Peyer's patch (tissue), 4 donors: ENCODE results near the gene TBC1D2B. TPM values are rescaled to one million over a fixed set of nuclear protein-coding genes. Genes with fewer than 3 reads are reported as not detected.
"Not testable (repeated sequence)": the region's sequence is repeated elsewhere in the genome, so short reads cannot be mapped to it uniquely, and the experiment has no call there.

ENCODE experiments used
- DNase-seq, 3 donors: peaks; one replicate each; pipeline ENCODE4 v3.0.0-alpha.2; 2017 to 2019
- H3K27ac ChIP-seq, 4 donors: fragments of 200-600 bp; sonication (generic); one replicate each; pipeline ENCODE4 v1.5.1; 2016 to 2019
- H3K27me3 ChIP-seq, 2 donors: fragments of 200-600 bp; sonication (generic); one replicate each; pipeline ENCODE4 v1.5.1; 2019
- H3K36me3 ChIP-seq, 3 donors: fragments of 200-600 bp; sonication (generic); one replicate each; pipeline ENCODE4 v1.5.1; 2016 to 2019
- H3K4me1 ChIP-seq, 4 donors: fragments of 200-600 bp; sonication (generic); one replicate each; pipeline ENCODE4 v1.5.1; 2016 to 2019
- H3K4me3 ChIP-seq, 4 donors: fragments of 200-600 bp; sonication (generic); 1 replicate in 3 of 4; 2 replicates in 1 of 4; pipeline ENCODE4 v1.5.1; 2016 to 2019; ENCODE audit warnings: mild to moderate bottlenecking in 1 of 4
- H3K9me3 ChIP-seq, 4 donors: fragments of 200-600 bp; sonication (generic); one replicate each; pipeline ENCODE4 v1.5.1; 2016 to 2019; ENCODE audit warnings: mild to moderate bottlenecking in 1 of 4
- POLR2A ChIP-seq, 2 donors: fragments of 450-650 bp; IDR thresholded peaks; one replicate each; pipeline ENCODE4 v1.5.1; 2017; ENCODE audit warnings: antibody characterized with exemption in 2 of 2, mild to moderate bottlenecking in 2 of 2, moderate library complexity in 2 of 2
- total RNA-seq, 4 donors: library from RNA; depleted of rRNA; stranded (reverse); fragments of >200 nt; gene quantifications; one replicate each; pipeline ENCODE4 v1.1.0, GENCODE V29; 2016
- TF ChIP-seq, protein P1 (sequence below), 6 experiments: fragments of 450-650 bp in 4 of 6; fragments of 200-600 bp in 2 of 6; sonication (generic) in 1 of 6; IDR thresholded peaks; one replicate each; pipeline ENCODE4 v1.5.1; 2017 to 2019; ENCODE audit warnings: antibody characterized with exemption in 6 of 6, mild to moderate bottlenecking in 3 of 6, moderate library complexity in 1 of 6

TBC1D2B gene
- total RNA-seq, 4 donors from 2014 or later, result 52.9 to 94.9 (median 72.4) TPM

- Histone ChIP-seq H3K27ac (peak overlapping the region; percentile 55 to 80 (median 74)), H3K4me1 (peaks cover 0 to 45% (median 15%) of the 10 kb centered on the region in 4 donors), H3K27me3 (no peaks in the 10 kb centered on the region), H3K36me3 (peaks cover 0 to 19% (median 0%) of the 10 kb centered on the region in 3 donors), H3K9me3 (no peaks in the 10 kb centered on the region), H3K4me3 (no peak overlapping the region)
- peak in 2 of 3 donors; percentile 38 to 61 for DNase-seq
- TF ChIP-seq, protein P1, sequence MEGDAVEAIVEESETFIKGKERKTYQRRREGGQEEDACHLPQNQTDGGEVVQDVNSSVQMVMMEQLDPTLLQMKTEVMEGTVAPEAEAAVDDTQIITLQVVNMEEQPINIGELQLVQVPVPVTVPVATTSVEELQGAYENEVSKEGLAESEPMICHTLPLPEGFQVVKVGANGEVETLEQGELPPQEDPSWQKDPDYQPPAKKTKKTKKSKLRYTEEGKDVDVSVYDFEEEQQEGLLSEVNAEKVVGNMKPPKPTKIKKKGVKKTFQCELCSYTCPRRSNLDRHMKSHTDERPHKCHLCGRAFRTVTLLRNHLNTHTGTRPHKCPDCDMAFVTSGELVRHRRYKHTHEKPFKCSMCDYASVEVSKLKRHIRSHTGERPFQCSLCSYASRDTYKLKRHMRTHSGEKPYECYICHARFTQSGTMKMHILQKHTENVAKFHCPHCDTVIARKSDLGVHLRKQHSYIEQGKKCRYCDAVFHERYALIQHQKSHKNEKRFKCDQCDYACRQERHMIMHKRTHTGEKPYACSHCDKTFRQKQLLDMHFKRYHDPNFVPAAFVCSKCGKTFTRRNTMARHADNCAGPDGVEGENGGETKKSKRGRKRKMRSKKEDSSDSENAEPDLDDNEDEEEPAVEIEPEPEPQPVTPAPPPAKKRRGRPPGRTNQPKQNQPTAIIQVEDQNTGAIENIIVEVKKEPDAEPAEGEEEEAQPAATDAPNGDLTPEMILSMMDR (IDR thresholded peaks at IDR 0.05), result no peak
- no peak for TF ChIP-seq POLR2A (IDR thresholded peaks at IDR 0.05)
These were observed 84.1 kb downstream of the TBC1D2B start for GRCh38 chr15:77993374-77993911.

GRCh38 chr15:77992356-77993222 lies 84.9 kb downstream of the TBC1D2B start:
- Histone ChIP-seq H3K36me3 (peaks cover 0 to 10% (median 0%) of the 10 kb centered on the region in 3 donors), H3K27ac (peak overlapping the region in 3 of 4 donors; percentile 46 to 72 (median 57)), H3K4me1 (peaks cover 0 to 45% (median 15%) of the 10 kb centered on the region in 4 donors), H3K27me3 (no peaks in the 10 kb centered on the region), H3K9me3 (no peaks in the 10 kb centered on the region), H3K4me3 (no peak overlapping the region)
- peak in 1 of 3 donors; percentile 46 for DNase-seq
- TF ChIP-seq, protein P1 (IDR thresholded peaks at IDR 0.05), result no peak
- TF ChIP-seq POLR2A (IDR thresholded peaks at IDR 0.05), result no peak

GRCh38 chr15:77991658-77992201 lies 85.8 kb downstream of the TBC1D2B start:
- not testable (repeated sequence) for H3K27me3 ChIP-seq, H3K9me3 ChIP-seq, H3K4me3 ChIP-seq, H3K36me3 ChIP-seq
- Histone ChIP-seq H3K4me1 (peaks cover 0 to 51% (median 15%) of the 10 kb centered on the region in 4 donors), H3K27ac (peak overlapping the region in 3 of 4 donors; percentile 46 to 70 (median 57))
- DNase-seq, result peak in 1 of 3 donors; percentile 22

DNA sequence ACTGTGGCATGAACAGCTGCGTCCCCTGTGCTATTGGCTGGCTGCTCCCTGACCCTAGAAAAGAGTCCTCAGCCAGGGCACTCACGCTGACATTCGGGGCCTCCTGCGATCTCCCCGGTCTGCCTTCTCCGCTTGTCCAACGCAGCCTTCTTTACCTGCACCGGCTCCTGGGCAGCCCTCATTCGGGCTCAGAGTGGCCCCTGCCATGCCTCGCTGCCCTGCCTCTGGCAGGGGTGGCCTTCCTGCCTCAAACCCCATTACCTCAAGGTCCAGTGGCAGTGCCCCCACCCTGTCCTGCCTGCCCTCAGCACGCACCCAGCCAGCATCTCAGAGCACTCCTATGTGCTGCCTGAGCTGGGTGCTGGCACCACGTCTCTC lies 86.5 kb downstream of the TBC1D2B start:
- no peak overlapping the region for H3K4me3 ChIP-seq
- H3K9me3 ChIP-seq, result no peaks in the 10 kb centered on the region
- H3K27me3 ChIP-seq, result no peaks in the 10 kb centered on the region
- DNase-seq, result no peak
- peaks cover 0 to 51% (median 15%) of the 10 kb centered on the region in 4 donors for H3K4me1 ChIP-seq
- H3K27ac ChIP-seq, result peak overlapping the region in 3 of 4 donors; percentile 27 to 70 (median 46)
- no peak for TF ChIP-seq POLR2A (IDR thresholded peaks at IDR 0.05)
- TF ChIP-seq, protein P1 (IDR thresholded peaks at IDR 0.05), result no peak
- no peaks in the 10 kb centered on the region for H3K36me3 ChIP-seq

DNA sequence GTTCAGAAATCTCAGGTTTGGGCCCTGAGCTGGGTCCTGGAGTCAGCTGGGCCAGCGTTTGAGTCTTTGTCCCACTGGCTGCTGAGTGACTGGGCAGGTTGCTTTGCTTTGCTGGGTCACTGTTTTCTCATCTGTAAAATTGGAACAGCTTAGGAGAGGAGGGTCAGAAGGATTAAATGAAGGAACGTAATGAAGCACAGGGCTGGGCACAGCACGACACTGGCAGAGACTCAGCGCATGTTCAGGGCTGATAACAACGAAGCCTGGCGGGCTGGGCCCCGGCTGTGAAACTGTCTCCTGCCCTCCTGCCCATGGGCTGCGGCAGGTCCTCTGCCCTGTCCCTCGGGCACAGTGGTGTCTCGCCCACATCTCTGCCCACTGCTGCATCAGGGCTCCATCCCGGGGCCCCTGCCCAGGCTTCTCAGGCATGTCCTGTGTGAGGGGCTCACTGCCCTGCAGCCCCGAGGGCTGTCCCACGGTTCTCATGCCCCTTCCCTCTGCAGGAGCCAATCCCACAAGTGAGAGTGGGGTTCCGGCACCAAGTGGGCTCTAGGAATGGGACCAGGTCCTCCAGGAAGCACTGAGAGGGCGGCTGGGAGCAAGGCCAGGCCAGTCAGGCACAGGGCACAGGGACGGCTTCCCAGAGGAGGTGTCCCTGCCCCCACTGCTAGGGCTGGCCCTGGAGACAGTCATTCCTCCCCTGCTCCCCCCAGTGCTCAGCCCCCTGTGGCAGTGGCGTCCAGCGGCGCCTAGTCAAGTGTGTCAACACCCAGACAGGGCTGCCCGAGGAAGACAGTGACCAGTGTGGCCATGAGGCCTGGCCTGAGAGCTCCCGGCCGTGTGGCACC lies 88.0 kb downstream of the TBC1D2B start:
- Histone ChIP-seq H3K4me1 (peaks cover 0 to 51% (median 15%) of the 10 kb centered on the region in 4 donors), H3K27ac (no peak overlapping the region), H3K36me3 (no peaks in the 10 kb centered on the region), H3K4me3 (no peak overlapping the region), H3K9me3 (no peaks in the 10 kb centered on the region), H3K27me3 (no peaks in the 10 kb centered on the region)
- TF ChIP-seq, protein P1 (IDR thresholded peaks at IDR 0.05), result no peak
- no peak for TF ChIP-seq POLR2A (IDR thresholded peaks at IDR 0.05)
- DNase-seq, result peak in 1 of 3 donors; percentile 46
